ENCODE measurements around the gene LRFN4. TPM values are rescaled to one million over a fixed set of nuclear protein-coding genes. Genes with fewer than 3 reads are reported as not detected.
A peak's percentile ranks its signal among the peaks of the same experiment; 100 is the strongest.

LRFN4 gene
- total and polyA plus RNA-seq, 10 of the 15 experiments (the other 5 are each of a cell fraction or from before 2014, with no cell fraction given): 0.03 to 43.8 (median 4.9) TPM

DNA sequence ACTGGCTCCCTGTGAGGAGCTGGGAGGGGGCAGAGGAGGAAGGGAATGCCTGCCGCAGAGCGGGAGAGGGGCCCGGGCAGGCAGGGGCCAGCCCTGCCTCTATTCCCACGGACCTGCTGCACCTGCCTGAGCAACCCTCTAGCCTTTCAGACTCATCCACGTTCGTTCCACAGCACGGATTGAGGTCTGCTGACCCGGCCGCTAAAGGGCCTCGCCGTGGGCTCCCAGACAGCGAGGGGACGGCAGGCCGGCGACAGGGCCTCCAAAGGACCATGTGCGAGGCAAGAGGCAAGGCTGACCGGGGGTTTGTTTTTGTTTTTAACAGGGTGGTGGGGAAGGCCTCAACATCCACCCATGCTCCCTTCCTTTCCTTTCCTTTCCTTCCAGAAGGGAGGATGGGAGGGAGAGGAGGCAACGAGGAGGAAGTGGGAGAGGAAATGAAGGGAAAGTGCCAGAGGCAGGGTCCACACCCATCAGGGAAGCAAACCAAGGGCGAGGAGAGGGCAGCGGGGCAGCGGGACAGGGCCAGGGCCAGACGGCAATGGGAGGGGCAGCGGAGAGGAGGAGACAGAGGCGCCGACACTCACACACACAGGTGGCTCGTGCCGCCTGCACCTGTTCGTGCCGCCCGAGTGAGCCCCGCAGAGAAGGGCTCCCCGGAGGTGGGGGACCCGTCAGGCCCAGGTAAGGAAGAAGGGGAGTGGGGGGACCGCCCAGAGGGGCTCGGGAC lies 7.5 kb downstream of the LRFN4 start:
- ATAC-seq: no peak
- TF ChIP-seq BHLHE40 (IDR thresholded peaks at IDR 0.05; ENCODE audit: borderline replicate concordance in 1 of 2, low read depth in 2 of 2, low read length in 1 of 2): 0 out of 4 replicates have a peak, but pooled peaks of 1 of the 2 experiments have one; percentile 14
- no peak for TF ChIP-seq KDM1A (IDR thresholded peaks at IDR 0.05; ENCODE audit: borderline replicate concordance)
- TF ChIP-seq WRNIP1 (IDR thresholded peaks at IDR 0.05; ENCODE audit: borderline replicate concordance, low read depth, low read length): no peak
- TF ChIP-seq RAD51 (IDR thresholded peaks at IDR 0.05): no peak
- ChIA-PET RAD21 (ENCODE audit: unreplicated experiment) (no interaction called here), CTCF (no interaction called here), SMC1A (ENCODE audit: uncharacterized antibody, unreplicated experiment) (no interaction called here), POLR2A (no interaction called here)
- no peak overlapping the region for H3K27ac ChIP-seq (ENCODE audit: control insufficient read depth, insufficient read depth)
- no TSS peak for BruUV-seq (replicated peaks)
- in situ Hi-C loops (cut with MboI): no loop called here
- intact Hi-C loops (cut with micrococcal nuclease; ENCODE audit: unreplicated experiment): no loop called here
- H3K27me3 ChIP-seq (replicated peaks in 1 of 2; ENCODE audit: control insufficient read depth in 2 of 2, insufficient read depth in 2 of 2, low read length in 1 of 2): no peaks in the 10 kb centered on the region
- WGBS (ENCODE audit: insufficient coverage, insufficient replicate concordance, low lambda C conversion rate, missing lambda C conversion rate): 42% methylated on average over 34 of the region's 35 CpGs
- H3K4me1 ChIP-seq (ENCODE audit: control insufficient read depth, insufficient read depth, low read length): peaks cover 11% of the 10 kb centered on the region
- no peak for DNase-seq (ENCODE audit: low read depth, low spot score)
- H3K9ac ChIP-seq (ENCODE audit: control insufficient read depth, insufficient read depth, low read length): no peak overlapping the region
- no peaks in the 10 kb centered on the region for H3K9me3 ChIP-seq (replicated peaks; ENCODE audit: control insufficient read depth, insufficient read depth, low read length)
- FAIRE-seq: no peak
- no peaks in the 10 kb centered on the region for H3K79me2 ChIP-seq (ENCODE audit: control insufficient read depth, insufficient read depth, low read length)
- H2AFZ ChIP-seq (ENCODE audit: control insufficient read depth, low read depth, low read length): no peak overlapping the region
- H3K4me2 ChIP-seq (ENCODE audit: control insufficient read depth, insufficient read depth): no peak overlapping the region
- H4K20me1 ChIP-seq (ENCODE audit: control insufficient read depth, insufficient read depth): no peaks in the 10 kb centered on the region
- no peak overlapping the region for H3K4me3 ChIP-seq
- no peaks in the 10 kb centered on the region for H3K36me3 ChIP-seq (ENCODE audit: control insufficient read depth in 2 of 2, insufficient read depth in 2 of 2, low read length in 1 of 2)

DNA sequence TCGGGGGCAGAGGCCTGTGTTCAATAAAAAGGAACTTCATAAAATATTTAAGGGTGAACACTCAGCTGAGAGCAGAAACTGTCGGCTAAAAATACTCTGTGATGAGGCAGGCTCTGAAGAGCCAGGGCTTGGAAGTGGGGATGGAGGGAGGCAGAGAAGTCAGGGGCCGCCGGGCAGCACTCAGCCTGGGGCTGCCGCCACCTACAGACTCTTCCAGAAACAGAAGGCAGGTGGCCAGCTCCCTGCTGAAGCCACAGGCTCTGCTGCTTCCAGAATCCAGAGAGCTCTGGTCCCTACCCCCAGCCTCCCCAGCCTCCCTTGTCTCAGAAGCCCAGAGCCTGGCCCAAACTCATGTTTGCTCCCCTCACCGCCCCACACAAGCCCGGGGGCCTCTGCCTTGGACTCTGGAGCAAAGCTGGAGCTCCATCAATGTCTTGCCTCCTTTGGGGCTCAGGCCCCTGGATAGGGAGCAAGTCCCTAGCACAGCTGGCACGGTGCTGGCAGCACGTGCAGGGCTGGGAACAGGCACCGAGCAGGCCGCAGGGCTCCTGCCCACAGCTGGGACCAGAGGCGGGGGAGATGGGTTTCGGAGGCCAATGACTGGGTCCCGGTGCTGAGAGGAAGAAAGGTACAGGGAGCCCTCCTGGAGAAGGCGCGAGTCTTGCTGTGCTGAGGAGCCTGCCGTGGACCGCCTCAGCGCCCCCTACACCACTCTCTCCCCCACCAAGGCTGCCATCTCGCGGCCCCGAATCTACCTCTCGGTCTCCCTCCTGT lies 8.2 kb downstream of the LRFN4 start:
- WGBS (ENCODE audit: insufficient coverage, insufficient replicate concordance, low lambda C conversion rate, missing lambda C conversion rate): 72% methylated on average over 23 of the region's 23 CpGs
- intact Hi-C loops (cut with micrococcal nuclease; ENCODE audit: unreplicated experiment): no loop called here
- Histone ChIP-seq H4K20me1 (ENCODE audit: control insufficient read depth, insufficient read depth) (no peaks in the 10 kb centered on the region), H3K4me3 (no peak overlapping the region), H3K27me3 (replicated peaks in 1 of 2; ENCODE audit: control insufficient read depth in 2 of 2, insufficient read depth in 2 of 2, low read length in 1 of 2) (no peaks in the 10 kb centered on the region), H3K79me2 (ENCODE audit: control insufficient read depth, insufficient read depth, low read length) (no peaks in the 10 kb centered on the region), H3K36me3 (ENCODE audit: control insufficient read depth in 2 of 2, insufficient read depth in 2 of 2, low read length in 1 of 2) (no peaks in the 10 kb centered on the region), H3K4me2 (ENCODE audit: control insufficient read depth, insufficient read depth) (no peak overlapping the region), H3K4me1 (ENCODE audit: control insufficient read depth, insufficient read depth, low read length) (peaks cover 11% of the 10 kb centered on the region), H3K9ac (ENCODE audit: control insufficient read depth, insufficient read depth, low read length) (no peak overlapping the region), H3K9me3 (replicated peaks; ENCODE audit: control insufficient read depth, insufficient read depth, low read length) (no peaks in the 10 kb centered on the region), H2AFZ (ENCODE audit: control insufficient read depth, low read depth, low read length) (no peak overlapping the region), H3K27ac (ENCODE audit: control insufficient read depth, insufficient read depth) (no peak overlapping the region)
- TF ChIP-seq NFXL1 (IDR thresholded peaks at IDR 0.05; ENCODE audit: borderline replicate concordance): no peak
- TF ChIP-seq, protein P1, sequence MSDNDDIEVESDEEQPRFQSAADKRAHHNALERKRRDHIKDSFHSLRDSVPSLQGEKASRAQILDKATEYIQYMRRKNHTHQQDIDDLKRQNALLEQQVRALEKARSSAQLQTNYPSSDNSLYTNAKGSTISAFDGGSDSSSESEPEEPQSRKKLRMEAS (IDR thresholded peaks at IDR 0.05; ENCODE audit: low read depth, low read length): no peak
- POLR2A ChIA-PET: no interaction called here
- SMC1A ChIA-PET (ENCODE audit: uncharacterized antibody, unreplicated experiment): no interaction called here
- DNase-seq (ENCODE audit: low read depth, low spot score) (no peak), FAIRE-seq (no peak), ATAC-seq (no peak)
- BruUV-seq (replicated peaks): no TSS peak
- CTCF ChIA-PET: interaction anchor here (0.6 kb wide), 1 partner anchor 22 kb away, joined by 3 read pairs; no protein-coding TSS in a partner anchor
- in situ Hi-C loops (cut with MboI): no loop called here
- RAD21 ChIA-PET (ENCODE audit: unreplicated experiment): no interaction called here
